Osteocyte (in vitro differentiated cells): ENCODE data around the gene ZNF813. TPM values are rescaled to one million over a fixed set of nuclear protein-coding genes. Genes with fewer than 3 reads are reported as not detected.
"Not testable (repeated sequence)": the region's sequence is repeated elsewhere in the genome, so short reads cannot be mapped to it uniquely, and the experiment has no call there.

Source experiments
- DNase-seq: peaks from one replicate; pipeline ENCODE4 v3.0.0; 2021; ENCODE audit warnings: mixed read lengths; ENCODE audit not compliant: unreplicated experiment; ENCODE audit errors: extremely low spot score
- H3K27ac Mint-ChIP-seq: one replicate; pipeline ENCODE4 v1.8.0; 2021; ENCODE audit warnings: mild to moderate bottlenecking, mixed read lengths; ENCODE audit not compliant: unreplicated experiment
- H3K27me3 Mint-ChIP-seq: one replicate; pipeline ENCODE4 v1.8.0; 2021; ENCODE audit warnings: mixed read lengths; ENCODE audit not compliant: unreplicated experiment
- H3K36me3 Mint-ChIP-seq: one replicate; pipeline ENCODE4 v1.8.0; 2021; ENCODE audit warnings: mixed read lengths; ENCODE audit not compliant: unreplicated experiment
- H3K4me1 Mint-ChIP-seq: one replicate; pipeline ENCODE4 v1.8.0; 2021; ENCODE audit warnings: mixed read lengths; ENCODE audit not compliant: unreplicated experiment
- H3K4me3 Mint-ChIP-seq: one replicate; pipeline ENCODE4 v1.8.0; 2021; ENCODE audit warnings: mild to moderate bottlenecking, moderate library complexity, mixed read lengths; ENCODE audit not compliant: unreplicated experiment
- H3K9me3 Mint-ChIP-seq: one replicate; pipeline ENCODE4 v1.8.0; 2021; ENCODE audit warnings: mixed read lengths; ENCODE audit not compliant: unreplicated experiment
- long read RNA-seq: library from polyadenylated mRNA; unstranded; transcript quantifications from one replicate; pipeline ENCODE4 v2.0.0, GENCODE V29; 2021
- total RNA-seq: library from RNA; stranded (reverse); gene quantifications from 2 replicates; pipeline ENCODE4 v1.2.1, GENCODE V29; 2021
- TF ChIP-seq, protein P1 (sequence below): fragments of 200-600 bp; sonication (generic); IDR thresholded peaks from 2 replicates; pipeline ENCODE4 v1.5.0; 2021; ENCODE audit warnings: antibody characterized with exemption, mild to moderate bottlenecking, moderate library complexity

The ZNF813 gene
- total RNA-seq, result 4.4 and 4.5 TPM in 2 replicates
- long read RNA-seq, full-length matches to known transcripts, result 2 of 3 reads
- long read RNA-seq, partial matches to known transcripts, result 0 of 3 reads
- long read RNA-seq, other reads (novel, unspliced or antisense), result 1 of 3 reads

DNA sequence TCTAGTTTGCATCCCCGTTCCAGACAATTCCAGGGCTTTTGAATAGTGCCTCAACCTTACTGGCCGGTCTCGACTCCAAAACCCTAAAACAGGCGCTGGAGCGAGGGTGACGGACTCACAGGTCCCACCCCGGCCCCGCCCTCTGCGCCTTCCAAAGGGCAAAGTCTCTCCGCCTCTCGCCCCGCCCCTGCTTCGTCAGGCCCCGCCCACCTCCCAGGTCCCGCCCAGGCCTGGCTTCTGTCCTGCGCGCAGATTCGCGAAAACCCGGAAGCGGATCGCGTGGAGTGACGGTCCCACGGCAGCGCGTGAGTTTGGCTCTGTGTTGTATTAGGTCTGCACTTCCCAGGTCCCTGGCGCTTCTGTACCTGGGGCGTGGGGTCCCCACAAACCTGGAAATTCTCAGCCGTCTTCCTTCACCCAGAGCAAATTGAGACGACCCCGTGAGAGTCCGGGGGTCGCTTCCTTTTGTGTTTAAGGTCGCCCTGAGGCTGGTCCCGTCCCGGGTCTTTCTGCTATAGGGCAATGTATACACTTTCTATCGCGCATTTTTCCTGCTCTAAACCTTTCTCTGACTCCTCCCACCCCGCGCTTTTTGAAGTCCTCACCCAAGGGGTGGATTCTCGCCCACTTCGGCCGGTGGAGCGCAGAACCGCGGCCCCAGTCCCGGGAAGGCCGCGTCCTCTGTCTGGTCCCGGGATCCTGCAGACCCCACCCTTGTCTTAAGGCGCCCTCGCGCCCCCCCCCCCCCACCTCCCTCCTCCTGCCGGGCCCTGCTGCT lies at the start of gene ZNF813:
ZNF813 (plus strand) TSS at position 249 of the 778 bp plus-strand sequence. CDS start 16,090 bp downstream, outside the sequence.
- Mint-ChIP-seq H3K27ac (peak within 1 kb of the TSS; percentile 89), H3K4me3 (peak within 1 kb of the TSS; percentile 94), H3K27me3 (no peaks in the 10 kb centered on the region), H3K9me3 (peaks cover 14% of the 10 kb centered on the region), H3K4me1 (peaks cover 17% of the 10 kb centered on the region), H3K36me3 (peaks cover 19% of the 10 kb centered on the region)
- peak; percentile 95 for DNase-seq
- TF ChIP-seq, protein P1, sequence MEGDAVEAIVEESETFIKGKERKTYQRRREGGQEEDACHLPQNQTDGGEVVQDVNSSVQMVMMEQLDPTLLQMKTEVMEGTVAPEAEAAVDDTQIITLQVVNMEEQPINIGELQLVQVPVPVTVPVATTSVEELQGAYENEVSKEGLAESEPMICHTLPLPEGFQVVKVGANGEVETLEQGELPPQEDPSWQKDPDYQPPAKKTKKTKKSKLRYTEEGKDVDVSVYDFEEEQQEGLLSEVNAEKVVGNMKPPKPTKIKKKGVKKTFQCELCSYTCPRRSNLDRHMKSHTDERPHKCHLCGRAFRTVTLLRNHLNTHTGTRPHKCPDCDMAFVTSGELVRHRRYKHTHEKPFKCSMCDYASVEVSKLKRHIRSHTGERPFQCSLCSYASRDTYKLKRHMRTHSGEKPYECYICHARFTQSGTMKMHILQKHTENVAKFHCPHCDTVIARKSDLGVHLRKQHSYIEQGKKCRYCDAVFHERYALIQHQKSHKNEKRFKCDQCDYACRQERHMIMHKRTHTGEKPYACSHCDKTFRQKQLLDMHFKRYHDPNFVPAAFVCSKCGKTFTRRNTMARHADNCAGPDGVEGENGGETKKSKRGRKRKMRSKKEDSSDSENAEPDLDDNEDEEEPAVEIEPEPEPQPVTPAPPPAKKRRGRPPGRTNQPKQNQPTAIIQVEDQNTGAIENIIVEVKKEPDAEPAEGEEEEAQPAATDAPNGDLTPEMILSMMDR, result no peak

DNA sequence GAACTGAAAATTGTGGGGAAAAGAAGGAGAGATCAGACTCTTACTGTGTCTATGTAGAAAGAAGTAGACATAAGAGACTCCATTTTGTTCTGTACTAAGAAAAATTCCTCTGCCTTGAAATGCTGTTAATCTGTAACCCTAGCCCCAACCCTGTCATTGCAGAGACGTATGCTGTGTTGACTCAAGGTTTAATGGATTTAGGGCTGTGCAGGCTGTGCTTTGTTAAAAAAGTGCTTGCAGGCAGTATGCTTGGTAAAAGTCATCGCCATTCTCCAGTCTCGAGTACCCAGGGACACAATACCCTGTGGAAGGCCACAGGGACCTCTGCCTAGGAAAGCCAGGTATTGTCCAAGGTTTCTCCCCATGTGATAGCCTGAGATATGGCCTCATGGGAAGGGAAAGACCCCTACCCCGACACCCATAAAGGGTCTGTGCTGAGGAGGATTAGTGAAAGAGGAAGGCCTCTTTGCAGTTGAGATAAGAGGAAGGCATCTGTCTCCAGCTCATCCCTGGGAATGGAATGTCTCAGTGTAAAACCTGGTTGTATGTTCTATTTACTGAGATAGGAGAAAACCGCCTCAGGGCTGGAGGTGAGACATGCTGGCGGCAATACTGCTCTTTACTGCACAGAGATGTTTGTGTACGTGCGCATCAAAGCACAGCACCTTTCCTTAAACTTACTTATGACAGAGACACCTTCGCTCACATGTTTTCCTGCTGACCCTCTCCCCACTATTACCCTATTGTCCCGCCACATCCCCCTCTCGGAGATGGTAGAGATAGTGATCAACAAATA lies 46.8 kb upstream of the ZNF813 start:
- not testable (repeated sequence) for H3K27ac Mint-ChIP-seq, DNase-seq, H3K4me3 Mint-ChIP-seq, H3K36me3 Mint-ChIP-seq, H3K4me1 Mint-ChIP-seq, H3K27me3 Mint-ChIP-seq
- H3K9me3 Mint-ChIP-seq, result peaks cover 35% of the 10 kb centered on the region

DNA sequence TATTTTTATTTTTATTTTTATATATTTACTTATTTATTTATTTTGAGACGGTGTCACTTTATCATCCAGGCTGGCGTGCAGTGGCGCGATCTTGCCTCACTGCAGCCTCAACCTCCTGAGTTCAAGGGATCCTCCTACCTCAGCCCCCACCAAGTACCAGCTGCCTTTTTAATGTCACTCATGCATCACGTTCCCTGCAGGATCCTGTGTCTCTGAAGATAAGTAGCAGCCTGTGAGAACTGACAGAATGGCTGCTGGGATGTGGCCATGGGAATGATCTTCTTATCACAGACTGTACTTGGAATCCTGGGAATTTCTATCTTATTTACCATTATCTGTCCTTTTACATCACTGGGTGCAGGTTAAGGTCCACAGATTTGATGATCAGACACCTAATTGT lies 45.0 kb upstream of the ZNF813 start:
- TF ChIP-seq, protein P1, result no peak
- Mint-ChIP-seq H3K4me1 (no peaks in the 10 kb centered on the region), H3K36me3 (peaks cover 4% of the 10 kb centered on the region), H3K4me3 (no peak overlapping the region), H3K27me3 (no peaks in the 10 kb centered on the region), H3K27ac (no peak overlapping the region), H3K9me3 (peaks cover 25% of the 10 kb centered on the region)
- no peak for DNase-seq

DNA sequence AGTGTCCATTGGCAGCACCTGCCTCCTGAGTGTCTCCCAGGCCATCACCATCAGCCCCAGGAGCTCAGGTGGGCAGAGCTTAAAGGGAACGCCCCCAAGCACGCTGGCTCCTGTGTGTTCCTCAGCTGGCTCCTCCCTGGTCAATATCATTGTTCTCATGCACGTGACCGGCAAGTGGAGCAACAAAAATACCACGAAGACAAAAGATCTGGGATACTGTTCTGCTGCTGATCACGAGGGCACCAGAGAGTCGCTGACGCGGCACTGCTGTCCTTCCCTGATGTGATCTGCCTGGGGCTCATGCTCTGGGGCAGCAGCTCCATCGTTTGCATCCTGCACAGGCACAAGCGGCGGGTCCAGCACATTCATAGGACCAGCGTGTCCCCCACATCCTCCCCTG lies 44.5 kb upstream of the ZNF813 start:
- H3K27me3 Mint-ChIP-seq, H3K27ac Mint-ChIP-seq, H3K36me3 Mint-ChIP-seq, H3K4me3 Mint-ChIP-seq, DNase-seq, H3K4me1 Mint-ChIP-seq: not testable (repeated sequence)
- peaks cover 23% of the 10 kb centered on the region for H3K9me3 Mint-ChIP-seq

DNA sequence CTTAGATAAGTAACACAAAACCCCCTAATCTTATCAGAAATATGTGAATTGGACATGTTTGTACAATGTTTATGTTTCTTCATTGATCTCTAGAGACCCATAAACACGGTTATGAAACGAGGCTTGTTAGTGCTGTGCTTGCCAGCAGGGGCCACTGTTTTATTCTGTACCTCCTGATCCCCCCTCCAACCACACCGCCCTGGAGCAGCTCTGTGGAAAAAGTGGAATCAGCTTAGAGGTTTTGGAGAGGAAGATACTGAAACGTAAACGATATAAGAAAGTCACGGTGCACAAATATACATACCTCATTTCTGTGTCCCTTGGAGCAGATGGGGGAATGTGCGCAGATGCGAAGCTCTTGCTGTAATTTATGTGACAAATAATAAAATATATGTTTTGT lies 43.9 kb upstream of the ZNF813 start:
- not testable (repeated sequence) for H3K36me3 Mint-ChIP-seq, H3K27ac Mint-ChIP-seq, H3K4me3 Mint-ChIP-seq, H3K4me1 Mint-ChIP-seq, H3K27me3 Mint-ChIP-seq, DNase-seq
- H3K9me3 Mint-ChIP-seq, result peaks cover 23% of the 10 kb centered on the region

DNA sequence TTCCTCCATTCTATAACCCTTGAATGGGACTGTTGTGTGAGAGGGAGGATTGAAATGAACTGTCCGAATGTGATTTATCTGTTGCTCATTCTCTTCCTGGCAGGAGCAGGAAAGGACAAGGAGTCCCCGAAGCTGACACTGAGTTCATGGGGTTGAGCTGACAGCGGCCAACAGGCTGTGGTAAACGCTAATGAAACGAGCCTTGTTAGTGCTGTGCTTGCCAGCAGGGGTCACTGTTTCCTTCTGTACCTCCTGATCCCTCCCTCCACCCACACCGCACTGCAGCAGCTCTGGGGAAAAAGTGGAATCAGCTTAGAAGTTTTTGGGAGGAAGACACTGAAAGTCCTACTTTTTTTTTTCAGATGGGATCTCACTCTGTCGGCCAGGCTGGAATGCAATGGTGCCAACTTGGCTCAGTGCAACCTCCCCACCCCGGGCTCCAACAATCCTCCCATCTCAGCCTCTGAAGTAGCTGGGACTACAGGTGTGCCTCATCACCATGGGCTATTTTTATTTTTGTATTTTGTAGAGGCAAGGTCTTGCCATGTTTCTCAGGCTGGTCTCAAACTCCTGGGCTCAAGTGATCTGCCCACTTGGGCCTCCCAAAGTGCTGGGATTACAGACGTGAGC lies 42.5 kb upstream of the ZNF813 start:
- peaks cover 16% of the 10 kb centered on the region for H3K9me3 Mint-ChIP-seq
- no peaks in the 10 kb centered on the region for H3K4me1 Mint-ChIP-seq
- DNase-seq, result no peak
- TF ChIP-seq, protein P1, result peak; percentile 58
- no peak overlapping the region for H3K27ac Mint-ChIP-seq
- H3K27me3 Mint-ChIP-seq, result no peaks in the 10 kb centered on the region
- peaks cover 6% of the 10 kb centered on the region for H3K36me3 Mint-ChIP-seq
- no peak overlapping the region for H3K4me3 Mint-ChIP-seq
